ENCODE measurements around the gene SLC25A45.
A peak's percentile ranks its signal among the peaks of the same experiment; 100 is the strongest.

Gene SLC25A45

DNA sequence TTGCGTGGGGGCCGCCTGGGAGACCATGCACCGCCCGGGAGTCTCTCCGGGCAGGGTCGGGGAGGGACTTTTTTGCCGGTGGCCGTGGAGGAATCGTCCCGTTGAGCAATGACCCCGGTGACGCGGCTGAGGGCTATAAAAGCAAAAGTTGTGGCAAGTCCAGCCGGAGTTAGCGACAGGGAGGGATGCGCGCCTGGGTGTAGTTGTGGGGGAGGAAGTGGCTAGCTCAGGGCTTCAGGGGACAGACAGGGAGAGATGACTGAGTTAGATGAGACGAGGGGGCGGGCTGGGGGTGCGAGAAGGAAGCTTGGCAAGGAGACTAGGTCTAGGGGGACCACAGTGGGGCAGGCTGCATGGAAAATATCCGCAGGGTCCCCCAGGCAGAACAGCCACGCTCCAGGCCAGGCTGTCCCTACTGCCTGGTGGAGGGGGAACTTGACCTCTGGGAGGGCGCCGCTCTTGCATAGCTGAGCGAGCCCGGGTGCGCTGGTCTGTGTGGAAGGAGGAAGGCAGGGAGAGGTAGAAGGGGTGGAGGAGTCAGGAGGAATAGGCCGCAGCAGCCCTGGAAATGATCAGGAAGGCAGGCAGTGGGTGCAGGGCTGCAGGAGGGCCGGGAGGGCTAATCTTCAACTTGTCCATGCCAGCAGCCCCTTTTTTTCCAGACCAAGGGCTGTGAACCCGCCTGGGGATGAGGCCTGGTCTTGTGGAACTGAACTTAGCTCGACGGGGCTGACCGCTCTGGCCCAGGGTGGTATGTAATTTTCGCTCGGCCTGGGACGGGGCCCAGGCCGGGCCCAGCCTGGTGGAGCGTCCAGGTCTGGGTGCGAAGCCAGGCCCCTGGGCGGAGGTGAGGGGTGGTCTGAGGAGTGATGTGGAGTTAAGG lies 40.4 kb upstream of the SLC25A45 start, which contains the start of gene NEAT1:
Gene NEAT1 (plus strand): TSS at position 166 of the 883 bp plus-strand sequence.
- Histone ChIP-seq H3K4me3 (ENCODE audit: severe bottlenecking) (peak within 1 kb of the TSS; percentile 76), H3K9me3 (ENCODE audit: severe bottlenecking) (no peaks in the 10 kb centered on the region), H3K27ac (ENCODE audit: poor library complexity, severe bottlenecking) (peak within 1 kb of the TSS; percentile 97), H3K4me1 (ENCODE audit: insufficient read depth, poor library complexity, severe bottlenecking) (peaks cover 31% of the 10 kb centered on the region), H3K27me3 (ENCODE audit: insufficient read depth, poor library complexity, severe bottlenecking) (no peaks in the 10 kb centered on the region), H3K36me3 (ENCODE audit: low read depth) (peaks cover 51% of the 10 kb centered on the region)
- TF ChIP-seq, protein P1, sequence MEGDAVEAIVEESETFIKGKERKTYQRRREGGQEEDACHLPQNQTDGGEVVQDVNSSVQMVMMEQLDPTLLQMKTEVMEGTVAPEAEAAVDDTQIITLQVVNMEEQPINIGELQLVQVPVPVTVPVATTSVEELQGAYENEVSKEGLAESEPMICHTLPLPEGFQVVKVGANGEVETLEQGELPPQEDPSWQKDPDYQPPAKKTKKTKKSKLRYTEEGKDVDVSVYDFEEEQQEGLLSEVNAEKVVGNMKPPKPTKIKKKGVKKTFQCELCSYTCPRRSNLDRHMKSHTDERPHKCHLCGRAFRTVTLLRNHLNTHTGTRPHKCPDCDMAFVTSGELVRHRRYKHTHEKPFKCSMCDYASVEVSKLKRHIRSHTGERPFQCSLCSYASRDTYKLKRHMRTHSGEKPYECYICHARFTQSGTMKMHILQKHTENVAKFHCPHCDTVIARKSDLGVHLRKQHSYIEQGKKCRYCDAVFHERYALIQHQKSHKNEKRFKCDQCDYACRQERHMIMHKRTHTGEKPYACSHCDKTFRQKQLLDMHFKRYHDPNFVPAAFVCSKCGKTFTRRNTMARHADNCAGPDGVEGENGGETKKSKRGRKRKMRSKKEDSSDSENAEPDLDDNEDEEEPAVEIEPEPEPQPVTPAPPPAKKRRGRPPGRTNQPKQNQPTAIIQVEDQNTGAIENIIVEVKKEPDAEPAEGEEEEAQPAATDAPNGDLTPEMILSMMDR (IDR thresholded peaks at IDR 0.05; ENCODE audit: poor library complexity, severe bottlenecking), result no peak
- DNase-seq (ENCODE audit: low spot score) (peak; percentile 94), ATAC-seq (ENCODE audit: low read depth) (no peak; the same call in 2 of the 3 replicates)

DNA sequence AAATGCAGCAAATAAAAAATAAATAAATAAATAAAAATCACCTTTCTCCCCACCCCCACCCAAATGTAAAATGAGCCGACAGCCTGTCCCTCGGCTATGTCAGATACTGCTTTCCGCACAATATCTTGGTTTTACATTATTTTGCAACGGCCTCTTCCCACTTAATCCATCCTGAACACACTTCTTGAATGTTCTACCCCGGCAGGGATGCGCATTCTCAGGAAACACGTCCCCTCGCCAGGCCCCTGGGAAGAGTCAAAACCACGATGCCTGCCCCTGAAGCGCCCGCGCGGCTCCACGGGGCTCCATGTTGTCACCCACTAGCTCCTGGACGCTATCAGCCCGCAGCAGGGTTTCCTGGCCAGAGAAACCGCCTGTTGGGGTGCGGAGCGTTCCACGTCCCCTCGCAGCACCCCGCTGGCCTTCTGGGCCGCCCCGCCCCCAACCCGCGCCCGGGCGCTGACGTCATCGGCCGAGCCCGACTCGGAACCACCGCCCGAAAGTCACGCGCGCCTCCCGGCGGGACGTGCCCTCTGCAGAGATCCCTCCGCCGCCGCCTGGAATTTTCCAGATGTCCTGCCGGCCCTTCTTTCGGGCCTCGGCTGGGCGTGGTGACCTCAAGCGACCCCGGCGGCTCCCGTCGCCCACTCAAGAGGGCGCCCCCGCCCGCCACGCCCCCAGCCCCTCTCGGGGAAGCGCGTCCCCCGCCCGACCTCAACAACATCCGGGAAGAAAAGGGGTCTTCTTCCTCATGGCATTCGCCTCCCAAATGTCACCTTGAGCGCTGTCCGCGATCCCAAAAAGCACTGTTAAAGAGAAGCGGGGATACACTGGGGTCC lies 39.6 kb upstream of the SLC25A45 start:
- peaks cover 32% of the 10 kb centered on the region for H3K4me1 ChIP-seq (ENCODE audit: insufficient read depth, poor library complexity, severe bottlenecking)
- TF ChIP-seq, protein P1 (IDR thresholded peaks at IDR 0.05; ENCODE audit: poor library complexity, severe bottlenecking), result no peak

DNA sequence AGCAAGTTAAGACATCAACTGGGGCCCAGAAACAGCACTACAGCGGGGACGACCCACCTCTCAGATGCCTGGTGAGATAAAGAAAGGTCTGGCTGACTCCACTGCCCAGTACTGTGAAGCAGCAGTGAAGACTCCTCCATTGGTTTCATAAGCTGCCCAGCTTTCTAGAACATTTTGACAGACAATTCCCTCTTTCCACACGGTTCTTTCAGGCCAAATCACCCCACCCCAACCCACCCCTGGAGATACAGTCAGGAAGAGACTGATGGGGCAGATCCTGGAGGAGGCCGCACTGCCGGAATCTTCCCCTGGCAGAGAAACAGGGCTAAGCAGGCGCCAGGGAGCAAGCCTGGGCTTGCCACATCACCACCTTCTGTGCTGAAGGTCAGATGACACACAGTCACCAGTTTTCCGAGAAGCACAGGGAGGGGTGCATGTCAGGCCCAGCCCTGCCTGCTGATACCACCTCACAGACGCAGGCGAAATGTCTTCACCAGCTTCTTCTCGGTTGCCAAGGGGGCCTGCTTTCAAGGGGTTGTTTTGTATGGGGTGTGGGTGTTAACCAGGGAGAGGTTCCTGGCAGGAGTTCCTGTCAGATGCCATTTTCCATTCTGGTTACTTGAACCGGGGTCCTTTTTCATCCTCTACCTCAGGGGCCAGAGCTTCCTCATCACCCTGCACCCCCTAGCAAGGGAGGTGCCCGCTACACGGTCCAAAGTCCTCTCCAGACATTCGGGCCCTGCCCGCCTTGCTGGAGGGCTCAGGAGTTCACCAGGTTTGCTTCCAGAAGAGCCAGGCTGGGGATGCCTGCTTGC lies 38.7 kb upstream of the SLC25A45 start:
- Histone ChIP-seq H3K27ac (ENCODE audit: poor library complexity, severe bottlenecking) (peak overlapping the region; percentile 97), H3K36me3 (ENCODE audit: low read depth) (peaks cover 34% of the 10 kb centered on the region), H3K4me3 (ENCODE audit: severe bottlenecking) (peak overlapping the region; percentile 76), H3K4me1 (ENCODE audit: insufficient read depth, poor library complexity, severe bottlenecking) (peaks cover 35% of the 10 kb centered on the region), H3K9me3 (ENCODE audit: severe bottlenecking) (no peaks in the 10 kb centered on the region), H3K27me3 (ENCODE audit: insufficient read depth, poor library complexity, severe bottlenecking) (no peaks in the 10 kb centered on the region)
- ATAC-seq (ENCODE audit: low read depth) (peak; percentile 38), DNase-seq (ENCODE audit: low spot score) (peak; percentile 97)
- TF ChIP-seq, protein P1 (IDR thresholded peaks at IDR 0.05; ENCODE audit: poor library complexity, severe bottlenecking), result no peak

More for the DNA sequence above, 39.6 kb upstream of the SLC25A45 start:
- DNase-seq (ENCODE audit: low spot score) (peak; percentile 97), ATAC-seq (ENCODE audit: low read depth) (no peak)
- Histone ChIP-seq H3K36me3 (ENCODE audit: low read depth) (peaks cover 43% of the 10 kb centered on the region), H3K4me3 (ENCODE audit: severe bottlenecking) (peak overlapping the region; percentile 76), H3K27me3 (ENCODE audit: insufficient read depth, poor library complexity, severe bottlenecking) (no peaks in the 10 kb centered on the region), H3K9me3 (ENCODE audit: severe bottlenecking) (no peaks in the 10 kb centered on the region), H3K27ac (ENCODE audit: poor library complexity, severe bottlenecking) (peak overlapping the region; percentile 97)

DNA sequence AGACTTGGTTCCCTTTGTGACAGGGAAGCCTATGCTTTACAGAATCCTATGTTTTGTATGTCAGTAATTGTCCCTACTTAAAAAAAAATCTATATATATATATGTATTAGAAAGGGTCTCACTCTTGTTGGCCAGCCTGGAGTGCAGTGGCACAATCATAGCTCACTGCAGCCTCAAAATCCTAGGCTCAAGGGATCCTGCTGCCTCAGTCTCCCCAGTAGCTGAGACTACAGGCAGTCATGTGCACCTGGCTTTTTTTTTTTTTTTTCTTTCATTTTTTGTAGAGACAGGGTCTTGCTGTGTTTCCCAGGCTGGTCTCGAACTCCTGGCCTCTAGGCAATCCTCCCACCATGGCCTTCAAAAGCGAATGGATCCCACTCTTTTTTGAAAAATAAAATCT lies 38.1 kb upstream of the SLC25A45 start:
- Histone ChIP-seq H3K9me3 (ENCODE audit: severe bottlenecking) (no peaks in the 10 kb centered on the region), H3K4me1 (ENCODE audit: insufficient read depth, poor library complexity, severe bottlenecking) (peaks cover 35% of the 10 kb centered on the region), H3K36me3 (ENCODE audit: low read depth) (peaks cover 28% of the 10 kb centered on the region), H3K4me3 (ENCODE audit: severe bottlenecking) (no peak overlapping the region), H3K27me3 (ENCODE audit: insufficient read depth, poor library complexity, severe bottlenecking) (no peaks in the 10 kb centered on the region), H3K27ac (ENCODE audit: poor library complexity, severe bottlenecking) (peak overlapping the region; percentile 97)
- TF ChIP-seq, protein P1 (IDR thresholded peaks at IDR 0.05; ENCODE audit: poor library complexity, severe bottlenecking), result no peak
- ATAC-seq (ENCODE audit: low read depth), result no peak
- DNase-seq (ENCODE audit: low spot score), result no peak
